Transverse colon (tissue), 4 donors: ENCODE measurements around the gene IRS2. TPM values are rescaled to one million over a fixed set of nuclear protein-coding genes. Genes with fewer than 3 reads are reported as not detected.

ENCODE experiments used
- DNase-seq: peaks from one replicate; pipeline ENCODE4 v3.0.0-alpha.2; 2019
- H3K27ac ChIP-seq, 4 donors: fragments of 200-600 bp; sonication (generic); 2 replicates each; pipeline ENCODE4 v1.5.1; 2016 to 2018; ENCODE audit warnings: inconsistent platforms in 4 of 4
- H3K27me3 ChIP-seq: fragments of 200-600 bp; sonication (generic); 2 replicates; pipeline ENCODE4 v1.5.1; 2017; ENCODE audit warnings: inconsistent platforms
- H3K36me3 ChIP-seq, 4 donors: fragments of 200-600 bp; sonication (generic); 2 replicates each; pipeline ENCODE4 v1.5.1; 2017 to 2019; ENCODE audit warnings: inconsistent platforms in 4 of 4
- H3K4me1 ChIP-seq, 4 donors: fragments of 200-600 bp; sonication (generic); 2 replicates each; pipeline ENCODE4 v1.5.1; 2017 to 2020; ENCODE audit warnings: inconsistent platforms in 4 of 4
- H3K4me3 ChIP-seq, 4 donors: fragments of 200-600 bp; sonication (generic); 1 replicate in 1 of 4; 2 replicates in 3 of 4; pipeline versions ENCODE4 v1.5.1 to v1.6.1; 2017 to 2019; ENCODE audit warnings: inconsistent platforms in 4 of 4
- H3K9me3 ChIP-seq, 2 donors: fragments of 200-600 bp; sonication (generic); 2 replicates each; pipeline ENCODE4 v1.5.1; 2017 to 2019; ENCODE audit warnings: inconsistent platforms in 2 of 2
- CTCF ChIP-seq, 5 experiments: fragments of 200-600 bp in 3 of 5; fragments of 450-650 bp in 2 of 5; sonication (generic) in 3 of 5; IDR thresholded peaks; 1 replicate in 2 of 5; 2 replicates in 3 of 5; pipeline ENCODE4 v1.5.1; 2016 to 2017; ENCODE audit warnings: antibody characterized with exemption in 5 of 5, inconsistent platforms in 3 of 5, mild to moderate bottlenecking in 2 of 5, moderate library complexity in 1 of 5
- EP300 ChIP-seq: sonication (generic); formaldehyde crosslinking; IDR thresholded peaks from one replicate; pipeline ENCODE4 v1.6.1; 2017; ENCODE audit warnings: antibody characterized with exemption, low read depth
- POLR2A ChIP-seq: fragments of 450-650 bp; IDR thresholded peaks from one replicate; pipeline ENCODE4 v1.6.1; 2016; ENCODE audit warnings: antibody characterized with exemption, mild to moderate bottlenecking, moderate library complexity
- POLR2AphosphoS5 ChIP-seq, 3 donors: sonication (generic); formaldehyde crosslinking; IDR thresholded peaks; one replicate each; pipeline ENCODE4 v1.6.1; 2016; ENCODE audit warnings: antibody characterized with exemption in 3 of 3
- WGBS, 2 donors: methylation state at CpG; one replicate each; pipeline ENCODE4 v1.1.5; 2018; ENCODE audit warnings: low coverage in 1 of 2; 5-methylcytosine and 5-hydroxymethylcytosine counted together
- in situ Hi-C, 4 donors: fragments of 200-750 bp; cut with MboI; loops; one replicate each; pipeline versions ENCODE4 v1.15.0 to v1.15.1; 2017; ENCODE audit warnings: low sequenced_read_pairs in 3 of 4, low pct_ligation_motif_present in 1 of 4, low pct_unique_long_range_greater_than_20kb in 1 of 4
- intact Hi-C: fragments of 100-400 bp; cut with DNase I; formaldehyde crosslinking; loops from one replicate; pipeline ENCODE4 v1.15.1; 2023; ENCODE audit warnings: low total_unique reads
- total RNA-seq, 4 donors: library from RNA; depleted of rRNA; stranded (reverse); fragments of >200 nt; gene quantifications; one replicate each; pipeline ENCODE4 v1.1.0, GENCODE V29; 2016

The IRS2 gene
- total RNA-seq, 4 donors from 2014 or later = 12.5 to 72.6 (median 28.5) TPM

GRCh38 chr13:109703250-109703649 is 83.1 kb downstream of the IRS2 start:
- Histone ChIP-seq H3K9me3 (no peaks in the 10 kb centered on the region), H3K27ac (no peak overlapping the region), H3K4me1 (peaks cover 6 to 38% (median 20%) of the 10 kb centered on the region in 4 donors), H3K4me3 (no peak overlapping the region), H3K27me3 (no peaks in the 10 kb centered on the region), H3K36me3 (no peaks in the 10 kb centered on the region)
- no peak for DNase-seq
- in situ Hi-C loops = no loop called here
- intact Hi-C loops = no loop called here
- no peak for TF ChIP-seq POLR2AphosphoS5 (IDR thresholded peaks at IDR 0.05)
- TF ChIP-seq POLR2A = no peak
- TF ChIP-seq CTCF (IDR thresholded peaks at IDR 0.05) = no peak
- no peak for TF ChIP-seq EP300
- 76 to 83% methylated on average over 3 of the region's 3 CpGs for WGBS, 2 donors
